Dedifferentiated amniotic fluid mesenchymal stem cell (primary cell): ENCODE measurements around the gene DENND1A.
"Not testable (repeated sequence)": the region's sequence is repeated elsewhere in the genome, so short reads cannot be mapped to it uniquely, and the experiment has no call there.

Source experiments
- DNase-seq: peaks from one replicate; pipeline ENCODE4 v3.0.0-alpha.2; 2016; ENCODE audit errors: extremely low spot score

The DENND1A gene

DNA sequence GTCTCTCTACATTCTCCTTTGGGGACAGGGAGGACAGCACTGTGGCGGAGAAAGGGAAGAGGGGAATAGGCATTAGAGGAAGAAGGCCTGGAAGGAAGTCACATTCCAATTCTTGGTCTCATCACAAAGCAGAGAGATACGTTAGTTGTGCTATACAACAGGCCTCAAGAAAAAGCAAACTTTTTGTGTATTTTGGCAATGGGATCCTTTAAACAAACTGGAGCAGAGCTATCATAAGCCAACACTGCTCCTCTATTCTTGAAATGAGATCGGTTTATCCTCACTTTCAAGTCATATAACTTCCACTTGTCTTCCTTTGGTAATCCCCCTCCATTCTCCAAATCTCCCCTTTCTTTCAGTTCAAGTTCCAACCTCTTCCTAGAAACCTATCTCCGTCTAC, 6.5 kb downstream of the DENND1A start:
- no peak for DNase-seq

DNA sequence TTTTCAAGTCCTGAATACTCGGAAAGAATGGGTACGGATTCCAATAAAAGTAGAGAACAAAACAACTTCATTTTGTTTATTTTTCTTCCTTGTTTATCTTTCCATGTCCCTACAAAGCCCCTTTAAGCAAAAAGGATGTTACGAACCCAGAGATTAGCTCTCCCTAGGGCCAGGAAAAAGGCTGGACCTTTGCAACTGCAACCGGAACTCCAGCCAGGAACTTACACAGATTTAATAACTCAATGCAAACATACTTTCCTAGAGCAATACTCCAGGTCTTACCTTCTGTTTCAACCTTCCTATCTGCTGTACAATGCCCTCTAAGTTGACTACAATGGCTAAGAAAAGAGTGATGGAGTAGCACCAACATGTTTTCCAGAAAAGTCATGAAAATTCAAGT, 7.0 kb downstream of the DENND1A start:
- no peak for DNase-seq

DNA sequence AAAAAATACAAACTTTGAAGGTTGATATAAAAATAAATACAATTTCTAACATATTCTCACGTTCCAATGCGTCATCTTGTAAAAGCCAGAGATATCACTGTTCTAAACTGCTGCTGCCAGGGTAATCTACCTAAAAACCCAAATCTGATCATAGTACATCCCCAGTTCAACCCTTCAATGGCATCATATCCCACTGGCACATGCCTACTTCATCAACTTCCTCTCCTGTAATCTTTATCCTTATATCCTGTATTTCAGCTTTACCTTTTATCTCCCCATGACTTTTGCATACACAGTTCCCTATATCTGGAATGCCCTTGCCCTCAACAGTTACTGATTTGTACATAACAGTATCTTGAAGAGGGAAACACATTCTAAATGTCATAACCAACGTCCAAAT, 7.5 kb downstream of the DENND1A start:
- no peak for DNase-seq

DNA sequence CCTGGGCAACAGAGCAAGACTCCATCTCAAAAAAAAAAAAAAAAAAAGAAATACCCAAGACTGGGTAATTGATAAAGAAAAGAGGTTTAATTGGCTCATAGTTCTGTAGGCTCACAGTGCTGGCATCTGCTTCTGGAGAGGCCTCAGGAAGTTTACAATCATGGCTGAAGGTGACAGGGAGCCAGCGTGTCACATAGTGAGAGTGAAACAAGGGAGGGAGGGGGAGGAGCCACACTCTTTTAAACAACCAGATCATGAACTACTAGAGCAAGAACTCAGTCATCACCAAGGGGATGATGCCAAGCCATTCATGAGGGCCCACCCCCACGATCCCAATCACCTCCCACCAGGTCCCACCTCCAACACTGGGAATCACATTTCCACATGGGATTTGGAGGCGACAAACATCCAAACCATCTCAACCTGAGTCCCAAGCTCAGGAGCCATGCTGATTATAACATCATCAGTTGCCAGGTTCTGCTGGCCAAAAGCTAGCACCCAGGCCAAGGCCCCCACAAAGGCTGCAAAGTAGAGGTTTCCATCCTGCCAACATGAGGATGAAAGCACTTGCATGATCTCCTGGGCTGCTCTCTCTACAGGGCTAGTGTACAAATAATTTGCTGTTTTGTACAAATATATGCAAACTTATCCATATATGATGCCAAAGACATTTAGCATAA, 15.3 kb downstream of the DENND1A start:
- no peak for DNase-seq

DNA sequence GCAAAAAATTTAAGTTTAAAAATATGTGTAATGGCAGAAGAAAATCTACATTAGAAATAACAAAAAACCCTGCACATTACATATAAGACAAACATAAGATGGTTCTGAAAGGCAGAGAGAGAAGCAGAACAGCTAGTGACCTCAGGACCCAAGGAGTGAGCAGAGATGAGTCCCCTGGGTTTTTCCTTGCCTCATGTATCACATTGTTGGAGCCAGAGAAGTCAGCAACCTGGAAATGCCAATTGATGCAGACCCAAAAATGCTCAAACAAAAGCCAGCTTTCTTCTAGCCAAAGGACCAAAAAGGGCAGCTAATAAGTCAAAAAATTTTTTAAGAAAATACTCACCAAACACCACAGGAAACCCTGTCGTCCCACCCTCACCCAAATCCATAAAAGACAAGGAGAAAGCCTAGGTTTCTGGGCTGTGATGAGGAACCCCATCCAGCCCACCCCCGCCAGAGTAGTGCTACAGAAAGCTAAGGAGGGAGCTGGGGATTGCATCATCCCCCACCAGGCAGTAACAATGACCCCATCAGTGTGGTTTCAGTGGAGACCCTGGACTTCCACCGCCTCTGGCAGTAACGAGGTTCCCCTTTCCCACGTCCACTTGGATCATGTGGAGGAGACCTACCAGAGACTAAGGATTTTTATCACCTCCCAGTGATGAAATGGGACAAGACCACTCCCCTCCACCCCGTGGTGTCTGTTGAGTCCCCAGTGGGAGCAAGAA, 17.6 kb downstream of the DENND1A start:
- no peak for DNase-seq

DNA sequence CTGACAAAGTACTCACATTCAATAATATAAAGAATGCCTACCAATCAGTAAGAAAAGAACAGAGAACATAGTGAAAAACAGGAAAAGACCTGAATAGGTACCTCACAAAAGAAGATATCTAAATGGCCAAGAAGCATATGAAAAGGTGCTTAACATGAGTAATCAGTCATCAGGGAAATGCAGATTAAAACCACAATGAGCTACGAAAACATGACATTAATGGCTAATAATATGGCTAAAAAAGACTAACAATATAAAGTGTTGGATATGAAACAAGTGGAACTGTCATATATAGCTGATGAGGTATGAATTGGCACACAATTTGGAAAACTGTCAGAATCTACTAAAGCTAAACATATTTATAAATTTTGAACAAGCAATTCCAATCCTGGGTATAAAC, 18.9 kb downstream of the DENND1A start:
- no peak for DNase-seq

DNA sequence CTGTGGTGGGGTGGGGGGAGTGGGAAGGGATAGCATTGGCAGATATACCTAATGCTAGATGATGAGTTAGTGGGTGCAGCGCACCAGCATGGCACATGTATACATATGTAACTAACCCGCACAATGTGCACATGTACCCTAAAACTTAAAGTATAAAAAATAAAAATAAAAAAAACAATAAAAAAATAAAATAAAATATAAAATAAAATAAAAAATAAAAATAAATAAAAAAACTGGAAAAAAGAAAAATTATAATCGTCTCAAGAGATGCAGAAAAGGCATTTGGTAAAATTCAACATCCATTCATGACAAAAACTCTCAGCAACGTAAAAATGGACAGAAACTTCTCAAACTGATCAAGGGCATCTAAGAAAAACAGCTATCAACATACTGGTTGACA, 20.7 kb downstream of the DENND1A start:
- not testable (repeated sequence) for DNase-seq

DNA sequence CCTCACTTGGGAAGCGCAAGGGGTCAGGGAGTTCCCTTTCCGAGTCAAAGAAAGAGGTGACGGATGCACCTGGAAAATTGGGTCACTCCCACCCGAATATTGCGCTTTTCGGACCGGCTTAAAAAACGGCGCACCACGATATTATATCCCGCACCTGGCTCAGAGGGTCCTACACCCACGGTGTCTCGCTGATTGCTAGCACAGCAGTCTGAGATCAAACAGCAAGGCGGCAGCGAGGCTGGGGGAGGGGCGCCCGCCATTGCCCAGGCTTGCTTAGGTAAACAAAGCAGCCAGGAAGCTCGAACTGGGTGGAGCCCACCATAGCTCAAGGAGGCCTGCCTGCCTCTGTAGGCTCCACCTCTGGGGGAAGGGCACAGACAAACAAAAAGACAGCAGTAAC, 26.4 kb downstream of the DENND1A start:
- not testable (repeated sequence) for DNase-seq

DNA sequence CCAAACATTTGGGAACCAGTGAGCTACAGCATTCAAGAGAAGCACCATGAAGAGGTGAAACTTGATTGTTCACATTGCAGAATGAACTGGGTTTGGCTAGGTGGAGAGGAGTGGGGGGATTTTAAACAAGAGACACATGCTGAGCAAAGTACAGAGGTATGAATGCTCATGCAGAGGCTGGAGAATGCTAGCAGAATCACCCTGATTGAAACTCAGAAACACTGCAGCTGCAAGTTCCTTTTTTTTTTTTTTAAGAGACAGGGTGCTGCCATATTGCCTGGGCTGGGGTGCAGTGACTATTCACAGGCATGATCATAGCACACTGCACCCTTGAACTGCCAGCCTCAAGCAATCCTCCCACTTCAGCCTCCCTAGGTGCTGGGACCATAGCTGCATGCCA, 35.1 kb downstream of the DENND1A start:
- no peak for DNase-seq

DNA sequence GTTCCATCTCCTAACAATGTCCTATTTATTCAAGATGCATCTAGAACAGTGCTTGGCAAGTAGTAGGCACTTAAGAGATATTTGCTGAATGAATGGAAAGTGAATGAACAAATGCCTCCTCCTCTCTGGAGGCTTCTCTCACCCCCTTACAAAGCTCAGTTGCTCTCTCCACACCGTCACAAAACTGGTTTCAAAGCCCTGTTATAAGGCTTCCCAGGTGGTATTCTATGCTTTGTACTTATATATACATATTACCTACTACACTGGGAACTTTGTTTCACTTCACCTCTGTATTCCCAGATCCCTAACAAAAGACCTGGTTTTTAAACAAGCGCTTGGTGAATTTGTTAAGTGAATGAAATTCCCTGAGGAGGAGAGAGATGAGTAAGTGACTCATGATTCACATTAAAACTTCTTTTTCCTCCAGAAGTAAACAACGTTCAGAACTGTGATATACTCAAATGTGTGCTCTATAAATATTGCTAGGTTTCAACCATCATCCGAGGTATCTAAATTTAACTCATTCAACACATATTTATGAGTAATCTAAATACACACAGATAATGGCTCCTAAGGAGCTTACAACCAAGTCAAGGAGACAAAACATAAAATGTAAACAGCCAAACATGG, 36.0 kb downstream of the DENND1A start:
- no peak for DNase-seq

DNA sequence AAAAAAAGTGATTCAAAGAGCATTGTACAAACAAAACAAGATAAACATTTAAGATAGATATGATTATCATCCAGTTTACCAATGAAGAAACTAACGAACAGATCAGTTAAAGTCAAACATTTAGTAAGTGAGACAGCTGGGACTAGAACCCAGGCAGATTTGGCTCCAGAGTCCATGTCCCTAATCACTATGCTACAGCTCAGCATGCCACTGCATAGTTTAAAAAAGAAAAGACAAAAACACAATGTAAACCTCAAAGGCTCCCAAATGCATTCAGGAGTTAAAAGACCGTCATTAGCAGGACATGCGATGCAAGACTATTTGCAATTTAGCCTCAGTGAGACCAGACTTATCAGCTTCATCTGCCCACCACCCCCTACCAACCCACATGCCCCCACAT, 36.8 kb downstream of the DENND1A start:
- no peak for DNase-seq

DNA sequence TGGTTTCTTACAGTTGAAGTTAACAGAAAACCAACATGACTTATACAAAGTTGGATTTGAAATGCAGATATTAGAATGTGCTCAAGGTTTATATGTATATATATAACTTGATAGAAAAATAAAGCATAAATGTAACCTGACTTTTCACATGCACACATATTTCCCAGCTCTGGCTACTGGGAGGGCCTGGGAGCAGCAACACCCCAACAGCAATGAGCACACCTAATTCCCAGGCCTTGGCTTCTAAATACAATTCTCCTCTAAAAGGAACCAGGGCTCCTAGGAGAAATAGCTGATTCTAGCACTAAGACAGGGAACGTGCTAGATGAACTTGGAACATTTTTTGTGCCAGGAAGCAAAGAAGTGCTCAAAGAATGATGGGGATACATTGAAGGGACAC, 42.1 kb downstream of the DENND1A start:
- no peak for DNase-seq

DNA sequence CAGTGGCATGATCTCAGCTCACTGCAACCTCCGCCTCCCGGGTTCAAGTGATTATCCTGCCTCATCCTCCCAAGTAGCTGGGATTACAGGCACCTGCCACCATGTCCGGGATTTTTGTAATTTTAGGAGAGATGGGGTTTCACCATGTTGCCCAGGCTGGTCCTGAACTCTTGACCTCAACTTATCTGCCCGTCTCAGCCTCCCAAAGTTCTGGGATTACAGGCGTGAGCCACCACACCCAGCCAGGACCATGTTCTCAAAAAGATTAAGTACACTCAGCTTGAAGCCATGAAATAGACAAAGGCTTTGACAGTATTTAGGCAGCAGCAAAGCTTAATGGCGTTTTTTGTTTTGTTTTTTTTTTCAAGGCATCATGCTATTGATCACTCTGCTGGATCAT, 44.1 kb downstream of the DENND1A start:
- DNase-seq = not testable (repeated sequence)

DNA sequence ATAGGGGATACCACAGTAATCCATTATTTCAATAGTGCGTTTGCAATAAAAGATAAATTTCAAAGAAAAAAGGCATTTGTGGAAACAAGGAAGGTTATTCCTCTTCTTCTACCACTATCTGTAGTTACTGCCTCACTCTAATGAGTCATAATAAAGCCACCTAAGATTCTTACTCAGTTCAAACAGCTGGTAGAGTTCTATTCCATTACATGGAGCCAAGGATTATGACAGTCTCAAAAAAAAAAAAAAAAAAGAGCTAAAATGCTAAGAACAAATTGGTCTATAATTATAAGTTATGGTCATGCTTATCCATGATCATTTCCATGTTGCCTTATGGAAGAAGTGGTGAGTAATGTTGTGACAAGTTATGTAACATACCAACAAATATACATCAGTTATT, 46.3 kb downstream of the DENND1A start:
- DNase-seq = no peak

DNA sequence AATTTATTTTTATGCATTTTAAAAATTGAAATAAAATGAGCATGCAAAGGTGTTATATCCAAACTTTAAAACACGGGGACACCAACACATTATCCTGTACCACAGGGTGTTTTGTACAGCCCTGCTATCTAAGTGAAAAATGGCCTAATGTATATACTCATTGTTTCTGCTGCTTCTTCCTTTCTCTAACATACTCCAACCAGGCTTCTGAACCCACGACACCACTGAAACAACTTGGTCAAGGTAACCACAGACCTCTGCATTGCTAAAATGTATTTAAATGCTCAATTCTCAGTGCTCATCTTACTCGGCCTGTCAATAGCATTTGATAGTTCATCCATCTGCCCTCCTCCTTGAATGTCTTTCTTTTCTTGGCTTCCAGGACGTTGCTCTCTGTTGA, 48.3 kb downstream of the DENND1A start:
- DNase-seq = no peak

DNA sequence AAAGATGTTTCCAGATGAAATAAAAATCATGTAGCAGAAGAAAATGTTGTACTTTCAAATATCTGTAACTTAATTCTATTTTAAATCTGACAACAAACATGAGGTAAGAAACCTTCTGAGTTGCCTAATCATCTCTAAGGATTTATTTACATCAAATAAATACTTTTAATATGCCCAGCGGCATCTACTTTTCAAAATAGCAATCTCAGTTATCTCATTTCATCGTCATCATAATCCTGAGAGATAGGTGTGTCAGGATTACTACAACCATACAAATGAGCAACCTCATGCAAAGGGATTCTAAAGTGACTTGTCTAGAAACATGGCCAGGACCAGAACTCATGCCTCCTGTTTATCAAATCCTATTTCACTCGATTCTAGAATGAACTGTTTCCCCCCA, 49.5 kb downstream of the DENND1A start:
- no peak for DNase-seq

DNA sequence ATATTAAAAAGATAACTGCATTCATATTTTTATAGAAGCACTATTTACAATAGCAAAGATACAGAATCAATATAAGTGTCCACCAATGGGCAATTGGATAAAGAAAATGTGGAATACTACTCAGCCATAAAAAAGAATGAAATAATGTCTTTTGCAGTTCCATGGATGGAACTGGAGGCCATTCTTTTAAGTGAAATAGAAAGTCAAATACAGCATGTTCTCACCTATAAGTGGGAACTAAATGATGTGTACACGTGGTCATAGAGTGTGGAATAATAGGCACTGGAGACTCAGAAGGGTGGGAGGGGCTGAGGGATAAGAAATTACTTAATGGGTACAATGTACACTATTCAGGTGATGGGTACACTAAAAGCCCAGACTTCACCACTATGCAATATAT, 53.2 kb downstream of the DENND1A start:
- no peak for DNase-seq

DNA sequence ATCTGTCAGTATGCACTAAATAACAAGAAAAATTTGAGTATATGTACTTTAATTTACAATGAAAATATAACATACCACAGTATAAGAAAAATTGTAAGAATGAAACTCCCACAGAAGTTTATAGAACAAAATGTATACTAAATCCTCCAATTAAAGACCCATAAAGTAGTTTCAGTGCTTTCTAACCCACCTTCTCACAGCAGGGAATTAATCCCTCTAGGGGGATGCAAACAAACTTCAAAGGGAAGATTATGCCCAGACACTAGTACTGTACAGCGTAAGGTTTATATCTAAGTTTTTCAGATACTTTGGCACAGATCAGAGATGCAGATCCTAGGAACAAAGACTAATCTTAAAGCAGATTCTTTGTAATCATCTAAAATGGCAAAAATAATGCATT, 57.2 kb downstream of the DENND1A start:
- no peak for DNase-seq

DNA sequence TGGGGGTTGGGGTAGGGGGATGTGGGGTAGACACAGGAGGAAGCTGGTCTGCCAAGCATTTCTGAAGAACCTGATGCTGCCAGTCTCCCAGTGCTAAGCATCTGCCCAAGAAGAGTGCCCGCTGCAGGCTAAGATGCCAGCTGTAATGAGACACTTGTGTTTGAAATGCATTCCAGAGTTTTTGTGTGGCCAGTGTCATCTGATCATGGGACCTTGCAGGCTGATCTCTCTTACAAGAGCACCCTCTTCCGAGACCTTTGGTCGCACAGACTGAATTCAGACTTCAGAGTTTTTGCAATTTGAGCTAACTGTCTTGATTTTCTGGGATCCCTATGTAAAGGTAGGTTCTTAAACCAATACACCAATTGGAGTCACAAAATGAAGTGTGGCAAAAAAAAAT, 58.1 kb downstream of the DENND1A start:
- DNase-seq = no peak

DNA sequence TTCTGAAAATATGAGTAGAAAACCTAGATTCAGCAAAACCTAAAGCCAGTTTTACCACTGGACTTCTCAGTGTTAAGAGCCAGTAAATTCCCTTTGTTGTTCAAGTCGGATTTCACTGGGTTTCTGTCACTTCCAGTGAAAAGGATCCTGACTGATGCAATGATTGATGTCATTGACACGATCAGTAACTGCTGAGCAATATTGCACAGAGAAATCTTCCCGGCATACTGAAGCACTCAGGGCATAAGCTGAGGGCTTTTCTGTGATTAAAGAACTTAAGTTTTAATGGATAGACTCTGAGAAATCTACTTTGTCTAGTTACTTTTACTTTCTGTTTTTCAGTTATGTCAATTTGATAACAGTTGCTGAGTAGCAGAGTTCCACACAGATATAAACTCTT, 61.9 kb downstream of the DENND1A start:
- peak; percentile 27 for DNase-seq

DNA sequence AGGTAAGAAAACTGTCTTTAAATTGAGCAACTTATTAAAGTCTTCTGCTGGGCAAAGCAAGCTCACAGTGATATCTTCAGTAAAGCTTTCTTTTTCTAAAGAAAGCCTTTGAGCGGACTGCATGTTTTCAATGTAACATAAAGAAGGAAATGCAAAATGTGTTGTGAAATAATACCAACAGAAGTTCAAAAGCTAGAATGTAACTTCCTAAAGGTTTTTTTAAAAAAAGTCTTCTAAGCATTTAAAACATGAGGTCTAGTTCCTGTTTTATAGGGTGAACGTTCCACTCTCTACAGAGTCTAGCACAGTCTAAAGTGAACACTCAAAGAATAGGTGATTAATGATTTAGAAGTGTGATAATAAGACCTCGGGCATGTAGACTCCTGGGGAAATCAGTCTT, 62.9 kb downstream of the DENND1A start:
- DNase-seq = no peak

DNA sequence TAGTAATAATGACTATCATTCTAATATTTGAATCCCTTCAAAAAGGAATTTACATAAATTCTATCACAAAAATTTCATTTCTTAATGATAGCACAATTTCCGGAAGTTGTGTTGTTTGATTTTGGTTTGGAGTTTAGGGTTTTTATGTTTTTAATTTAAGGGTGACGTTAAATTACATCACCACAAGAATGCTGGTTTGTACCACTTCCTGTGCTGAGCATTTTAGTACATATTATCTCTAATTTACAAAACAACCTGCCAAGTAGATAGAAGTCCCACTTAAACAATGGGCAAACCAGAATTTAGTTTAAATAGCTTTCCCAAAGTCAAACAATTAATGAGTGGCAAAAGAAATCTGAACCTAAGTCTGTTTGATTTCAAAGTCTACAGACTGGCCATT, 63.4 kb downstream of the DENND1A start:
- DNase-seq = no peak
